HG03378 (cell line): Measurements from ENCODE around the gene OR5AU1.
A peak's percentile ranks its signal among the peaks of the same experiment; 100 is the strongest.

Source experiments
- ATAC-seq: cut with Tn5 transposase; IDR thresholded peaks from one replicate; pipeline ENCODE4 v1.9.1; 2021; ENCODE audit warnings: mild to moderate bottlenecking, moderate library complexity; ENCODE audit not compliant: unreplicated experiment

OR5AU1 gene

GRCh38 chr14:21109377-21110138 is 46.3 kb downstream of the OR5AU1 start:
- peak; percentile 63 for ATAC-seq

GRCh38 chr14:21108791-21109190 is 47.1 kb downstream of the OR5AU1 start:
- no peak for ATAC-seq

DNA sequence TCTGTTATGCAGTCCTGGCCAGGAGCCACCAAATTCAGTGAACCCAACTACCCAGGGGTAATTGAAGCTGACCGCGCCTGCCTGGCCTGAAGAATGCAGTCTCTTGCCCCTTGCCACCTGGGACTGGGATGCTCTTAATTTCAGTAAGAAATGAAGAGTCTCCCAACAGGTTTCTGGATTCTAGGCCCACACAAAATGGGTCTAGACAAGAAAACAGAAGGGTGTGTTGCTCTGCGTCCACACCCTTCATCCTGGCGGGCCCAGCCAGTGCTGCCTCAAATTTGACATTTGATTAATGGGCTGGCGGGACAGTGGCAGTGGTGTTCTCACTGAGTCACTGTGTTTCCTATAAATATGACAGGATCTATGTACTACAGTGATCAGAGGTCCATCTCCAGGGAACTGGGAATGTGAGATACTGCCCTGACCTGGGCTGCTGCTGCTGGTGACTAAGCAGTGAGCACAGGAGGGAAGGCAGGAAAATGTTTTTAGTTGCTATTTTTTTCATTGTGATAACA is 48.5 kb downstream of the OR5AU1 start:
- no peak for ATAC-seq

- ATAC-seq: no peak
These were observed 49.2 kb downstream of the OR5AU1 start for GRCh38 chr14:21106498-21107282.

DNA sequence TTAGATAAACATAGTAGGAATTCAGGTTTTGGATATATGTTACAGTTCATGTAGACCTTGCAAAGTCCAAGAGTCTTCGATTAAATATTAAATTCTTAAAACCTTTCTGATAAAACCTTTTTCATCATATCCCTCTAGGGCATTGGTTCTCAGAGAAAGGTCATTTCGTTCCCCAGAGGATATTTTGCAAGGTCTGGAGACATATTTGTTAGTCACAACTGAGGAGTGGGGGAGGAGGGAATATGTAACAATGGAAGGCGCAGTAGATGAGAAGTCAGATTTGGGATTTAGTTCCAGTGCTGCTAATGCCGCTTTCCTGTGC is 49.7 kb downstream of the OR5AU1 start:
- ATAC-seq: no peak

DNA sequence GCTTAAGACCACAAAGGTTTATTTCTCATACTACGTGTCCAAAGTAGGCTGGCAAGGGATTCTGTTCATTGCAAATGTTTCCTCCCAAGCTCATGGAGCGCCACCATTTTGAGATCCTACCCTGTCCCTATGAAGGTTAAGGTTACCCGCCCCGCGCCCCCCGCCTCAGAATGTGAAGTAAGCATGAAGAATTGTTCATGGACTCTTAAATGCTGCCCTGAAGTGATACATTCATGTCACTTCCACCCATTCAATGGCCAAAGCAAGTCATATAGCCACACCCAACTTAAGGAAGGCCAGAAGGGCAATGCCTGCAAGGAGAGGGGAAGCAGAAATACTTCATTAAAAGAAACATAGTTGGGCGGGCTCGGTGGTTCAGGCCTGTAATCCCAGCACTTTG is 50.8 kb downstream of the OR5AU1 start:
- no peak for ATAC-seq
